Neural progenitor cell (in vitro differentiated cells): ENCODE results near the gene TTYH3.

ENCODE experiments used
- CTCF ChIP-seq: fragments of 200-600 bp; sonication (generic); IDR thresholded peaks from 2 replicates; pipeline ENCODE4 v1.5.1; 2017; ENCODE audit warnings: antibody characterized with exemption, mild to moderate bottlenecking
- EZH2 ChIP-seq: fragments of 200-600 bp; sonication (generic); IDR thresholded peaks from 2 replicates; pipeline ENCODE4 v1.6.1; 2017; ENCODE audit warnings: antibody characterized with exemption, mild to moderate bottlenecking, moderate library complexity
- EZH2phosphoT487 ChIP-seq: fragments of 200-600 bp; sonication (generic); IDR thresholded peaks from 2 replicates; pipeline ENCODE4 v1.6.1; 2017; ENCODE audit warnings: antibody characterized with exemption

GRCh38 chr7:2701832-2702593 lies 70.2 kb downstream of the TTYH3 start:
- TF ChIP-seq CTCF (no peak), EZH2phosphoT487 (no peak), EZH2 (no peak)
